C4-2B (cell line): ENCODE data around the gene PROKR2.

ENCODE experiments used
- ZFX ChIP-seq: fragments of 450-650 bp; IDR thresholded peaks from 2 replicates; pipeline ENCODE4 v1.6.1; 2017
- TF ChIP-seq, protein P1 (sequence below): fragments of 450-650 bp; conservative IDR thresholded peaks from 2 replicates; pipeline ENCODE4 v1.5.1; 2017; ENCODE audit warnings: mild to moderate bottlenecking

DNA sequence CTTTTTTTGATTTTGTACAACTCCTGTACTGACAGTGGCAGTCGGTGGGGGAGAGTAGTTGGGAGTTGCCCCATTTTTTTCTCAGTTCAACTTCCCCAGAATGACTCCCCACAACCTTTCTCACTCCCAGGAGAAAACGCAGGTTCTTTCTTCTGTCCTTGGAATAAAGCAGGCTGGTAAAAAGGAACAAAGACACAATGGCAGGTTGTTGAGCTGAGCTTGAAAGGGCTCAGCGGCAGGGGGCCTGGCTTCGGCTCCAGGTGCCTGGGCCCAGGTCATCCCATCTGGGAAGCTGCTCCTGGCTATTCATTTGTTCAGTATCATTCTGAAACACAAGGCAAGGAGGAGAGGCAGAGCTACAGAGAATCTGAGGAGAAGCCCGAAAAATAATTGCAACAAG, 46.2 kb downstream of the PROKR2 start:
- TF ChIP-seq, protein P1, sequence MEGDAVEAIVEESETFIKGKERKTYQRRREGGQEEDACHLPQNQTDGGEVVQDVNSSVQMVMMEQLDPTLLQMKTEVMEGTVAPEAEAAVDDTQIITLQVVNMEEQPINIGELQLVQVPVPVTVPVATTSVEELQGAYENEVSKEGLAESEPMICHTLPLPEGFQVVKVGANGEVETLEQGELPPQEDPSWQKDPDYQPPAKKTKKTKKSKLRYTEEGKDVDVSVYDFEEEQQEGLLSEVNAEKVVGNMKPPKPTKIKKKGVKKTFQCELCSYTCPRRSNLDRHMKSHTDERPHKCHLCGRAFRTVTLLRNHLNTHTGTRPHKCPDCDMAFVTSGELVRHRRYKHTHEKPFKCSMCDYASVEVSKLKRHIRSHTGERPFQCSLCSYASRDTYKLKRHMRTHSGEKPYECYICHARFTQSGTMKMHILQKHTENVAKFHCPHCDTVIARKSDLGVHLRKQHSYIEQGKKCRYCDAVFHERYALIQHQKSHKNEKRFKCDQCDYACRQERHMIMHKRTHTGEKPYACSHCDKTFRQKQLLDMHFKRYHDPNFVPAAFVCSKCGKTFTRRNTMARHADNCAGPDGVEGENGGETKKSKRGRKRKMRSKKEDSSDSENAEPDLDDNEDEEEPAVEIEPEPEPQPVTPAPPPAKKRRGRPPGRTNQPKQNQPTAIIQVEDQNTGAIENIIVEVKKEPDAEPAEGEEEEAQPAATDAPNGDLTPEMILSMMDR = no peak
- TF ChIP-seq ZFX = no peak
